ENCODE data around the gene P3H1. TPM values are rescaled to one million over a fixed set of nuclear protein-coding genes. Genes with fewer than 3 reads are reported as not detected.
"Not testable (repeated sequence)": the region's sequence is repeated elsewhere in the genome, so short reads cannot be mapped to it uniquely, and the experiment has no call there.

The P3H1 gene, protein sequence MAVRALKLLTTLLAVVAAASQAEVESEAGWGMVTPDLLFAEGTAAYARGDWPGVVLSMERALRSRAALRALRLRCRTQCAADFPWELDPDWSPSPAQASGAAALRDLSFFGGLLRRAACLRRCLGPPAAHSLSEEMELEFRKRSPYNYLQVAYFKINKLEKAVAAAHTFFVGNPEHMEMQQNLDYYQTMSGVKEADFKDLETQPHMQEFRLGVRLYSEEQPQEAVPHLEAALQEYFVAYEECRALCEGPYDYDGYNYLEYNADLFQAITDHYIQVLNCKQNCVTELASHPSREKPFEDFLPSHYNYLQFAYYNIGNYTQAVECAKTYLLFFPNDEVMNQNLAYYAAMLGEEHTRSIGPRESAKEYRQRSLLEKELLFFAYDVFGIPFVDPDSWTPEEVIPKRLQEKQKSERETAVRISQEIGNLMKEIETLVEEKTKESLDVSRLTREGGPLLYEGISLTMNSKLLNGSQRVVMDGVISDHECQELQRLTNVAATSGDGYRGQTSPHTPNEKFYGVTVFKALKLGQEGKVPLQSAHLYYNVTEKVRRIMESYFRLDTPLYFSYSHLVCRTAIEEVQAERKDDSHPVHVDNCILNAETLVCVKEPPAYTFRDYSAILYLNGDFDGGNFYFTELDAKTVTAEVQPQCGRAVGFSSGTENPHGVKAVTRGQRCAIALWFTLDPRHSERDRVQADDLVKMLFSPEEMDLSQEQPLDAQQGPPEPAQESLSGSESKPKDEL
- 51.7 and 61.5 TPM in 2 replicates for total RNA-seq

DNA sequence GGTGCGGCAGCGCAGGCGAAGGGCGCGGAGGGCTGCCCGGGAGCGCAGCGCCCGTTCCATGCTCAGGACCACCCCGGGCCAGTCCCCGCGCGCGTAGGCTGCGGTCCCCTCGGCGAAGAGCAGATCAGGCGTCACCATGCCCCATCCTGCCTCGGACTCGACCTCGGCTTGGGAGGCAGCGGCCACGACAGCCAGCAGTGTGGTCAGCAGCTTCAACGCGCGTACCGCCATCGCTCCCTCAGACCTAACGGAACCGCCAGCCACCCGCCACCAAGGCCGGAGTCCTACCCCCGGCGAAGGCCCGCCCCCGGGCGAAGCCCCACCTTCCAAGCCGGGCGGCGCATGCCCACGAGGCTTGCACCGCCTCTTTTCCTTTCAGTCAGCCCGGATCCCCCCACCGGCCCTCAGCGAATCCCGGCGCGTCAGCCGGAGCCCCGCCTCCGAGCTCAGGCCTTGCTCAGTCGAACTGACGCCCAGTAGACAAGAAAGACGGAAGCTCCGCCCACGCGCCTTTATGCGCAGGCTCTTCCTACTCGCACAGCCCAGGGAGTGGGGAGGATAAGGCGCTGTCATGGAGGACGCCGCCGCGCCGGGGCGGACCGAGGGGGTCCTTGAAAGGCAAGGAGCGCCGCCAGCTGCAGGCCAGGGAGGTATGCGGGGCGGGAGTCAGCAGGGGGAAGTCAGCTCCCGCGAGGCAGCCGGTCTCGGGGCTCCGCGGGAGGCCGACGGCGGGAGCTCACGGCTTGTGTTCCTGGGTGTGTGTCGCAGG, at the start of gene P3H1, which contains the start of gene C1orf50:
Gene P3H1 (minus strand): TSS at position 288 of the 769 bp plus-strand sequence. CDS start 57 bp downstream, at position 231.
Gene C1orf50 (plus strand): TSS at position 509 of the 769 bp plus-strand sequence. CDS start 63 bp downstream, at position 572.
- Histone ChIP-seq H3K36me3 (ENCODE audit: control insufficient read depth, insufficient read depth, low read length) (no peaks in the 10 kb centered on the region), H3K27me3 (ENCODE audit: control insufficient read depth, insufficient read depth, low read length) (no peaks in the 10 kb centered on the region), H3K4me3 (ENCODE audit: low read depth, low read length) (peak within 1 kb of the TSS; percentile 96)
- TF ChIP-seq, protein P1, sequence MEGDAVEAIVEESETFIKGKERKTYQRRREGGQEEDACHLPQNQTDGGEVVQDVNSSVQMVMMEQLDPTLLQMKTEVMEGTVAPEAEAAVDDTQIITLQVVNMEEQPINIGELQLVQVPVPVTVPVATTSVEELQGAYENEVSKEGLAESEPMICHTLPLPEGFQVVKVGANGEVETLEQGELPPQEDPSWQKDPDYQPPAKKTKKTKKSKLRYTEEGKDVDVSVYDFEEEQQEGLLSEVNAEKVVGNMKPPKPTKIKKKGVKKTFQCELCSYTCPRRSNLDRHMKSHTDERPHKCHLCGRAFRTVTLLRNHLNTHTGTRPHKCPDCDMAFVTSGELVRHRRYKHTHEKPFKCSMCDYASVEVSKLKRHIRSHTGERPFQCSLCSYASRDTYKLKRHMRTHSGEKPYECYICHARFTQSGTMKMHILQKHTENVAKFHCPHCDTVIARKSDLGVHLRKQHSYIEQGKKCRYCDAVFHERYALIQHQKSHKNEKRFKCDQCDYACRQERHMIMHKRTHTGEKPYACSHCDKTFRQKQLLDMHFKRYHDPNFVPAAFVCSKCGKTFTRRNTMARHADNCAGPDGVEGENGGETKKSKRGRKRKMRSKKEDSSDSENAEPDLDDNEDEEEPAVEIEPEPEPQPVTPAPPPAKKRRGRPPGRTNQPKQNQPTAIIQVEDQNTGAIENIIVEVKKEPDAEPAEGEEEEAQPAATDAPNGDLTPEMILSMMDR (IDR thresholded peaks at IDR 0.05; ENCODE audit: insufficient read depth, low read length, poor library complexity, severe bottlenecking), result no peak
- peak; percentile 96 for DNase-seq (ENCODE audit: low read depth)

DNA sequence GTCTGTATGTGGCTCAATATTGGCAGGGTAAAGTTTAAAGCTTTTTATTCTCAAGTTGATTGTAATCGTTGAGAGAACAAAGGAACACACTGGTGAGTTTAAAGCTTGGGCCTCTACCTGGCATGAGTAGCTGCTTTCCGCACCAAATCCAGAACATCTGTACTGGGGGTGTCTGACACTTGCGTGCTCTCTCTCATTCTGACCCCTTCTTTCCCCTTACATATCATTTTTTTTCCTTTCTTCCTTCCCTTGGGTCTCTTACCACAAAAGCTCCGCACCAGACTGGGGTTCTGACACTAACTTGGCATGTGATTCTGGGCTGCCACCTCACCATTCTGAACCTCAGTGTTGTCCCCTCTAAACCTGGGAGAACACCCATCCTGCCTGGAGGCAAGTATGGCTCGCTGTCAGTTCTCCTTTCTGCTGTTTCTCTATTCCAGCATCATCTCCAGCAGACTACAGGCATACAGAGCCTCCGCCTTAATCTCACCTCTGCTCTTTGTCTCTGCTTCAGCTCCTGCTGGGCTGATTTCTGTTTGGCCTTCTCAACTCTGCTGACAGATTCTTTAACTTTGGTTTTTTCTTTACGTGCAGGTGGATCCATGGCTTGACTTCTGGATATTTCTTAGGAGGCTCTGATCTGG, 49.2 kb upstream of the P3H1 start:
- H3K4me3 ChIP-seq (ENCODE audit: low read depth, low read length), result peak overlapping the region; percentile 48
- H3K27me3 ChIP-seq (ENCODE audit: control insufficient read depth, insufficient read depth, low read length), result no peaks in the 10 kb centered on the region
- DNase-seq (ENCODE audit: low read depth), result no peak
- no peaks in the 10 kb centered on the region for H3K36me3 ChIP-seq (ENCODE audit: control insufficient read depth, insufficient read depth, low read length)
- TF ChIP-seq, protein P1 (IDR thresholded peaks at IDR 0.05; ENCODE audit: insufficient read depth, low read length, poor library complexity, severe bottlenecking), result no peak

DNA sequence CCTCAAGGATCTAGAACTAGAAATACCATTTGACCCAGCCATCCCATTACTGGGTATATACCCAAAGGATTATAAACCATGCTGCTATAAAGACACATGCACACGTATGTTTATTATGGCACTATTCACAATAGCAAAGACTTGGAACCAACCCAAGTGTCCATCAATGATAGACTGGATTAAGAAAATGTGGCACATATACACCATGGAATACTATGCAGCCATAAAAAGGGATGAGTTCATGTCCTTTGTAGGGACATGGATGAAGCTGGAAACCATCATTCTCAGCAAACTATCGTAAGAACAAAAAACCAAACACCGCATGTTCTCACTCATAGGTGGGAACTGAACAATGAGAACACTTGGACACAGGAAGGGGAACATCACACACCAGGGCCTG, 48.0 kb upstream of the P3H1 start:
- not testable (repeated sequence) for H3K27me3 ChIP-seq (ENCODE audit: control insufficient read depth, insufficient read depth, low read length); DNase-seq (ENCODE audit: low read depth); H3K36me3 ChIP-seq (ENCODE audit: control insufficient read depth, insufficient read depth, low read length); H3K4me3 ChIP-seq (ENCODE audit: low read depth, low read length)

DNA sequence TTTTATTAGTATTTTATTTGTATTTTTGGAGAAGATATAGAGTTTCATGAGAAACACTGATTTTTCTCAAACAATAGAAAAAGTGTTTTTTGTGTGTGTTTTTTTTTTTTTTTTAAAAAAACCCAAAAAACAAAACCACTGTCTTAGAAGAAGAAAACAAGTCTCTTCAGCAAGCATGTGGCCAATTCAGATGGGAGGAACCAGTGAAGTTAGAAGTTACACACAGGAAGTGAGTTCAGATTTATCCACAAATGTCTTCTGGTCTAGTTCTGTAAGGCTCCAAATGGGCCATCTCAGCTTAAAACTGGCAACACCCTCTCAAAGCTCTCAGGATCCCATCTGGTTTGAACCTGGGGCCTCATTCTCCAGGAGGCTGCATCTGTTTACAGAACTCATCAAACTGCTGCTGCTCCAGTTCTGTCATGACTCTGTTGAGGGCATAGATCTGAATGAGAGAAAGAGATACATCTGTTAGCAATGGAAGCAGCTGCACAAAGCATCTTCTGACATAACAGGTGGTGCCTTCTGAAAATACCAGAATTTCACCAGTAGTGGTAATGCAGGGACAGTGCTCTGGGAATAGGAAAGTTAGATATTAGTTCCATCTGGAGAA, 40.3 kb upstream of the P3H1 start:
- TF ChIP-seq, protein P1 (IDR thresholded peaks at IDR 0.05; ENCODE audit: insufficient read depth, low read length, poor library complexity, severe bottlenecking), result no peak
- no peaks in the 10 kb centered on the region for H3K36me3 ChIP-seq (ENCODE audit: control insufficient read depth, insufficient read depth, low read length)
- no peak for DNase-seq (ENCODE audit: low read depth)
- H3K4me3 ChIP-seq (ENCODE audit: low read depth, low read length), result no peak overlapping the region
- H3K27me3 ChIP-seq (ENCODE audit: control insufficient read depth, insufficient read depth, low read length), result no peaks in the 10 kb centered on the region

DNA sequence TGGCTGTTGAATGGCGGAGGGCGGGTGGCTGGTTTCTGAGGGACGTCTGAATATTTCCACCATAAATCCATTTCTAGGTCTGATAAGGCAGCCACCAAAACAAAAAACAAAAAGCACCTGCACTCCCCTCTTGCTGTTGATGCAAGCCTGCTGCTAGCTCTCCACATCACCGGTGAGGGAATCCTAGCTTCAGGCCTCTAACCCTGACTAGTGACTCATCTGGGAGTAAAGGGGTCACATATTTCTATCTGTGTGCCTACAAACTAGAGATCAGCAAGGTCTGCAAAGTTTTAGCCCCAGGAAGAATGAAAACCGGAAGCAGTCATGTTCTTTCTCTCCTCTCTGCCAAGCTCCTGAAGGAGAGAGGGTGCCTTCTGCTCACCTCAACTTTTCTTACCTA, 39.8 kb upstream of the P3H1 start:
- H3K27me3 ChIP-seq (ENCODE audit: control insufficient read depth, insufficient read depth, low read length), result no peaks in the 10 kb centered on the region
- no peak for DNase-seq (ENCODE audit: low read depth)
- H3K4me3 ChIP-seq (ENCODE audit: low read depth, low read length), result no peak overlapping the region
- H3K36me3 ChIP-seq (ENCODE audit: control insufficient read depth, insufficient read depth, low read length), result no peaks in the 10 kb centered on the region
- TF ChIP-seq, protein P1 (IDR thresholded peaks at IDR 0.05; ENCODE audit: insufficient read depth, low read length, poor library complexity, severe bottlenecking), result no peak
